Stromal cell of bone marrow (primary cell): ENCODE data around the gene RESF1.

Experiments used
- DNase-seq: peaks from one replicate; pipeline ENCODE4 v3.0.0-alpha.2; 2012; ENCODE audit warnings: low read depth

Gene RESF1

GRCh38 chr12:32005496-32006125 lies 46.4 kb downstream of the RESF1 start:
- DNase-seq = no peak
